ENCODE data around the gene MED23.

MED23 gene

DNA sequence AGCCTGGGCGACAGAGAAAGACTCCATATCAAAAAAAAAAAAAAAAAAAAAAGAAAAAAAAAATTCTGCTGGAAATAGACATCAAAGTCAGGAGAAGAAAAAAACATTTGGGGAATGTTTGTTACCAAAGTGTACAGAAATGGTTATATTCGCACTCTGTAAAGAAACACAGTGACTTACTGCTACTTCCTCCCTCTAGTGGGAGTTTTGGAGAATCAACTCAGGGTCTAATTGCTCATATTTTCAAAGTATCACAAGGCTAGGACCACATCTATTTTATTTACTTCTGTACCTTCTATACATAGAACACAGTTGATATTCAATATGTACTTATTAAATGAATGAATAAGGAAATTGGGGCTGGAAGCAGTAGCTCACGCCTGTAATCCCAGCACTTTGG, 30.6 kb downstream of the MED23 start:
- no peaks in the 10 kb centered on the region for H3K4me1 ChIP-seq (ENCODE audit: insufficient read depth, low read length, severe bottlenecking)
- H3K36me3 ChIP-seq (ENCODE audit: insufficient read depth, low read length): peaks cover 88% of the 10 kb centered on the region
- no peaks in the 10 kb centered on the region for H3K9me2 ChIP-seq (ENCODE audit: low read depth, low read length)

DNA sequence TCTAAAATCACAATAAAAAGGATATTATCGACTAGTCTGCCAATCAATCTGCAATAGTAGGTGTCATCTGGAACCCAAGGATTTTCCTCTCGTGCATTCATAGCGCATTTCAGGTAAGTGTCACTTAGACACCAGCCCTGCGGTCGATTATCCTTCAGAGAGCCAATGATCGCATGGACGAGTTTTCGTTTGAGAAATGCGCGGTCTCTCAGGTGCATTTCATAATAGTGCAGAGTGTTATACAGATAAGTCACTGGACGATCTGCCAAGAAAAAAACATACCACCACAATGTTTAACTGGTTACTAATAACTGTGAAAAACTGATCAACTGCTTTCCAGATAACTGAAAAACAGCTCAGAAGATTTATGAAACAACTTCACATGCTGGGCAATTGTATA, 34.0 kb downstream of the MED23 start:
- Histone ChIP-seq H3F3A (ENCODE audit: insufficient read depth, low read length) (no peaks in the 10 kb centered on the region), H3K27ac (ENCODE audit: low read depth, low read length, poor library complexity, severe bottlenecking) (no peak overlapping the region), H3K79me2 (ENCODE audit: insufficient read depth, low read length) (no peaks in the 10 kb centered on the region), H3K4me2 (ENCODE audit: low read length) (no peak overlapping the region), H3K4me3 (ENCODE audit: low read depth, low read length, poor library complexity, severe bottlenecking) (no peak overlapping the region), H3K27me3 (ENCODE audit: insufficient read depth, low read length) (no peaks in the 10 kb centered on the region), H4K20me1 (ENCODE audit: insufficient read depth, low read length) (no peaks in the 10 kb centered on the region), H2AFZ (ENCODE audit: low read length) (no peak overlapping the region), H3K36me3 (ENCODE audit: insufficient read depth, low read length) (peaks cover 83% of the 10 kb centered on the region), H3K4me1 (ENCODE audit: insufficient read depth, low read length, severe bottlenecking) (no peaks in the 10 kb centered on the region), H3K9me3 (ENCODE audit: low read length) (no peaks in the 10 kb centered on the region), H3K9ac (ENCODE audit: low read length) (no peak overlapping the region), H3K9me2 (ENCODE audit: low read depth, low read length) (no peaks in the 10 kb centered on the region)
- no peak for TF ChIP-seq EZH2 (IDR thresholded peaks at IDR 0.05; ENCODE audit: borderline replicate concordance, low read length)
- TF ChIP-seq, protein P1, sequence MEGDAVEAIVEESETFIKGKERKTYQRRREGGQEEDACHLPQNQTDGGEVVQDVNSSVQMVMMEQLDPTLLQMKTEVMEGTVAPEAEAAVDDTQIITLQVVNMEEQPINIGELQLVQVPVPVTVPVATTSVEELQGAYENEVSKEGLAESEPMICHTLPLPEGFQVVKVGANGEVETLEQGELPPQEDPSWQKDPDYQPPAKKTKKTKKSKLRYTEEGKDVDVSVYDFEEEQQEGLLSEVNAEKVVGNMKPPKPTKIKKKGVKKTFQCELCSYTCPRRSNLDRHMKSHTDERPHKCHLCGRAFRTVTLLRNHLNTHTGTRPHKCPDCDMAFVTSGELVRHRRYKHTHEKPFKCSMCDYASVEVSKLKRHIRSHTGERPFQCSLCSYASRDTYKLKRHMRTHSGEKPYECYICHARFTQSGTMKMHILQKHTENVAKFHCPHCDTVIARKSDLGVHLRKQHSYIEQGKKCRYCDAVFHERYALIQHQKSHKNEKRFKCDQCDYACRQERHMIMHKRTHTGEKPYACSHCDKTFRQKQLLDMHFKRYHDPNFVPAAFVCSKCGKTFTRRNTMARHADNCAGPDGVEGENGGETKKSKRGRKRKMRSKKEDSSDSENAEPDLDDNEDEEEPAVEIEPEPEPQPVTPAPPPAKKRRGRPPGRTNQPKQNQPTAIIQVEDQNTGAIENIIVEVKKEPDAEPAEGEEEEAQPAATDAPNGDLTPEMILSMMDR (IDR thresholded peaks at IDR 0.05; ENCODE audit: low read length): no peak

More for the DNA sequence above, 30.6 kb downstream of the MED23 start:
- no peaks in the 10 kb centered on the region for H3K27me3 ChIP-seq (ENCODE audit: insufficient read depth, low read length)
- H3K4me3 ChIP-seq (ENCODE audit: low read depth, low read length, poor library complexity, severe bottlenecking): no peak overlapping the region
- H3K9me3 ChIP-seq (ENCODE audit: low read length): no peaks in the 10 kb centered on the region
- no peaks in the 10 kb centered on the region for H3F3A ChIP-seq (ENCODE audit: insufficient read depth, low read length)
- no peak overlapping the region for H3K9ac ChIP-seq (ENCODE audit: low read length)
- no peak overlapping the region for H3K4me2 ChIP-seq (ENCODE audit: low read length)
- no peak overlapping the region for H2AFZ ChIP-seq (ENCODE audit: low read length)
- no peaks in the 10 kb centered on the region for H3K79me2 ChIP-seq (ENCODE audit: insufficient read depth, low read length)
- H3K27ac ChIP-seq (ENCODE audit: low read depth, low read length, poor library complexity, severe bottlenecking): no peak overlapping the region
- TF ChIP-seq, protein P1 (IDR thresholded peaks at IDR 0.05; ENCODE audit: low read length): peak; percentile 22; the same call in 1 of the 2 replicates
- no peak for TF ChIP-seq EZH2 (IDR thresholded peaks at IDR 0.05; ENCODE audit: borderline replicate concordance, low read length)
- no peaks in the 10 kb centered on the region for H4K20me1 ChIP-seq (ENCODE audit: insufficient read depth, low read length)

DNA sequence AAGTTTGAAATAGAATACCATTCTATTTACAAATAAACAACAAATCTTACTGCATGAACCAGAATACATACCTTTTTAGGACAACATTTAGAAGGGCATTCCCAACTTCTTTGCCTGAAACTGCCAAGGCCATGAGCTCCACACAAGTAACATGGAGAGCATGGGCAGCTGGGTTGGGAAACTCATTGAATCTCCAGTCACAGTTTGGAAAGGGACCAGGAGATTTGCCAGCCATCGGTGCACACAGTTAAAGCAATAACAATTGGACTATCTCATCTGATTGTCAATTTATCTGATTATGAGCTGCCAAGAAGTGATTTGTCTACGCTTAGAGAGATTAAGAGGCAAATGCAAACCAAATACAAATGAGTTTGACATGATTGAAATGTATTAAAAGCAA, 35.1 kb downstream of the MED23 start:
- H4K20me1 ChIP-seq (ENCODE audit: insufficient read depth, low read length): no peaks in the 10 kb centered on the region
- peaks cover 83% of the 10 kb centered on the region for H3K36me3 ChIP-seq (ENCODE audit: insufficient read depth, low read length)
- no peaks in the 10 kb centered on the region for H3K4me1 ChIP-seq (ENCODE audit: insufficient read depth, low read length, severe bottlenecking)
- H3F3A ChIP-seq (ENCODE audit: insufficient read depth, low read length): no peaks in the 10 kb centered on the region
- no peaks in the 10 kb centered on the region for H3K79me2 ChIP-seq (ENCODE audit: insufficient read depth, low read length)
- H3K9me2 ChIP-seq (ENCODE audit: low read depth, low read length): no peaks in the 10 kb centered on the region
- TF ChIP-seq, protein P1 (IDR thresholded peaks at IDR 0.05; ENCODE audit: low read length): no peak
- TF ChIP-seq EZH2 (IDR thresholded peaks at IDR 0.05; ENCODE audit: borderline replicate concordance, low read length): no peak
- no peaks in the 10 kb centered on the region for H3K9me3 ChIP-seq (ENCODE audit: low read length)
- H2AFZ ChIP-seq (ENCODE audit: low read length): no peak overlapping the region
- H3K27ac ChIP-seq (ENCODE audit: low read depth, low read length, poor library complexity, severe bottlenecking): no peak overlapping the region
- no peak overlapping the region for H3K9ac ChIP-seq (ENCODE audit: low read length)
- no peak overlapping the region for H3K4me2 ChIP-seq (ENCODE audit: low read length)
- no peaks in the 10 kb centered on the region for H3K27me3 ChIP-seq (ENCODE audit: insufficient read depth, low read length)
- no peak overlapping the region for H3K4me3 ChIP-seq (ENCODE audit: low read depth, low read length, poor library complexity, severe bottlenecking)

All from OCI-LY1 (cell line).